ENCODE measurements around the gene GLCCI1. TPM values are rescaled to one million over a fixed set of nuclear protein-coding genes. Genes with fewer than 3 reads are reported as not detected.

Gene GLCCI1
- total RNA-seq, 2 donors from 2014 or later, result 44.3 to 55.8 TPM

GRCh38 chr7:8130663-8131062 is 162.1 kb downstream of the GLCCI1 start:
- DNase-seq, result no peak
- 90% methylated on average over 1 of the region's 1 CpG; no CpG with 5 or more reads in 1 of the 2 experiments for WGBS, 2 experiments (ENCODE audit: insufficient coverage in 1 of 2, insufficient read length in 1 of 2)
- H3K36me3 ChIP-seq (ENCODE audit: control insufficient read depth, insufficient read depth, low read length), result no peaks in the 10 kb centered on the region
- no peak overlapping the region for H3K27ac ChIP-seq (ENCODE audit: low read depth, low read length)
- no peaks in the 10 kb centered on the region for H3K27me3 Mint-ChIP-seq (ENCODE audit: insufficient read depth)
- no peaks in the 10 kb centered on the region for H3K9me3 Mint-ChIP-seq
- TF ChIP-seq CTCF (conservative IDR thresholded peaks at IDR 0.05), result no peak
- no peaks in the 10 kb centered on the region for H3K4me1 ChIP-seq (ENCODE audit: control insufficient read depth, insufficient read depth, low read length)
- no peak overlapping the region for H3K27ac Mint-ChIP-seq
- no peak overlapping the region for H3K4me3 Mint-ChIP-seq
- peaks cover 31% of the 10 kb centered on the region for H3K4me1 Mint-ChIP-seq
- H3K9ac ChIP-seq (ENCODE audit: extremely low read depth, low read length, poor library complexity, severe bottlenecking), result no peak overlapping the region
- no peaks in the 10 kb centered on the region for H3K9me3 ChIP-seq (ENCODE audit: control insufficient read depth, low read length)
- peaks cover 5% of the 10 kb centered on the region for H3K36me3 Mint-ChIP-seq (ENCODE audit: low read depth)
- H3K4me3 ChIP-seq (ENCODE audit: low read length), result no peak overlapping the region
- no peaks in the 10 kb centered on the region for H3K27me3 ChIP-seq (ENCODE audit: control insufficient read depth, insufficient read depth, low read length, poor library complexity, severe bottlenecking)

GRCh38 chr7:8131694-8132605 is 163.4 kb downstream of the GLCCI1 start:
- H3K36me3 Mint-ChIP-seq (ENCODE audit: low read depth), result peaks cover 5% of the 10 kb centered on the region
- no peaks in the 10 kb centered on the region for H3K9me3 Mint-ChIP-seq
- Histone ChIP-seq H3K4me3 (ENCODE audit: low read length) (no peak overlapping the region), H3K9ac (ENCODE audit: extremely low read depth, low read length, poor library complexity, severe bottlenecking) (no peak overlapping the region), H3K4me1 (ENCODE audit: control insufficient read depth, insufficient read depth, low read length) (no peaks in the 10 kb centered on the region), H3K27ac (ENCODE audit: low read depth, low read length) (no peak overlapping the region), H3K9me3 (ENCODE audit: control insufficient read depth, low read length) (no peaks in the 10 kb centered on the region), H3K36me3 (ENCODE audit: control insufficient read depth, insufficient read depth, low read length) (no peaks in the 10 kb centered on the region), H3K27me3 (ENCODE audit: control insufficient read depth, insufficient read depth, low read length, poor library complexity, severe bottlenecking) (no peaks in the 10 kb centered on the region)
- H3K27me3 Mint-ChIP-seq (ENCODE audit: insufficient read depth), result no peaks in the 10 kb centered on the region
- peaks cover 34% of the 10 kb centered on the region for H3K4me1 Mint-ChIP-seq
- 88 to 96% methylated on average over 5 of the region's 5 CpGs for WGBS, 2 experiments (ENCODE audit: insufficient coverage in 1 of 2, insufficient read length in 1 of 2)
- DNase-seq, result no peak
- H3K4me3 Mint-ChIP-seq, result no peak overlapping the region
- no peak overlapping the region for H3K27ac Mint-ChIP-seq
- no peak for TF ChIP-seq CTCF (conservative IDR thresholded peaks at IDR 0.05)

GRCh38 chr7:8133188-8133848 is 164.7 kb downstream of the GLCCI1 start:
- WGBS, 2 experiments (ENCODE audit: insufficient coverage in 1 of 2, insufficient read length in 1 of 2), result 93% methylated on average over 2 of the region's 2 CpGs; no CpG with 5 or more reads in 1 of the 2 experiments
- Mint-ChIP-seq H3K9me3 (no peaks in the 10 kb centered on the region), H3K27me3 (ENCODE audit: insufficient read depth) (no peaks in the 10 kb centered on the region), H3K27ac (no peak overlapping the region), H3K4me3 (no peak overlapping the region), H3K36me3 (ENCODE audit: low read depth) (no peaks in the 10 kb centered on the region), H3K4me1 (peaks cover 34% of the 10 kb centered on the region)
- no peak overlapping the region for H3K4me3 ChIP-seq (ENCODE audit: low read length)
- TF ChIP-seq CTCF (conservative IDR thresholded peaks at IDR 0.05), result no peak
- H3K27me3 ChIP-seq (ENCODE audit: control insufficient read depth, insufficient read depth, low read length, poor library complexity, severe bottlenecking), result no peaks in the 10 kb centered on the region
- DNase-seq, result no peak
- H3K36me3 ChIP-seq (ENCODE audit: control insufficient read depth, insufficient read depth, low read length), result no peaks in the 10 kb centered on the region
- no peaks in the 10 kb centered on the region for H3K9me3 ChIP-seq (ENCODE audit: control insufficient read depth, low read length)
- H3K4me1 ChIP-seq (ENCODE audit: control insufficient read depth, insufficient read depth, low read length), result no peaks in the 10 kb centered on the region
- H3K9ac ChIP-seq (ENCODE audit: extremely low read depth, low read length, poor library complexity, severe bottlenecking), result no peak overlapping the region
- H3K27ac ChIP-seq (ENCODE audit: low read depth, low read length), result no peak overlapping the region

Data from endodermal cell (in vitro differentiated cells).